HepG2 (cell line): ENCODE data around the gene C19orf33. TPM values are rescaled to one million over a fixed set of nuclear protein-coding genes. Genes with fewer than 3 reads are reported as not detected.

ENCODE experiments used
- CHCHD3 ChIP-seq: sonication (generic); formaldehyde crosslinking; IDR thresholded peaks from 2 replicates; pipeline ENCODE4 v1.8.0; 2022; ENCODE audit warnings: mild to moderate bottlenecking, missing genetic modification reagents, moderate library complexity
- DPF2 ChIP-seq: sonication (generic); formaldehyde crosslinking; IDR thresholded peaks from 2 replicates; pipeline ENCODE4 v1.4.0; 2020; ENCODE audit warnings: mild to moderate bottlenecking, low read depth, missing genetic modification reagents, borderline replicate concordance
- ELF1 ChIP-seq: sonication (generic); formaldehyde crosslinking; IDR thresholded peaks from 2 replicates; pipeline ENCODE4 v1.4.0; 2020; ENCODE audit warnings: missing genetic modification reagents
- GATAD2A ChIP-seq: IDR thresholded peaks from 2 replicates; pipeline ENCODE4 v1.6.1; 2016
- HCFC1 ChIP-seq: fragments of 150-350 bp; IDR thresholded peaks from 2 replicates; pipeline ENCODE4 v1.6.1; 2014; ENCODE audit warnings: low read depth, low read length
- MIXL1 ChIP-seq: IDR thresholded peaks from 2 replicates; pipeline ENCODE4 v1.6.1; 2016
- SAP130 ChIP-seq: IDR thresholded peaks from 2 replicates; pipeline ENCODE4 v1.6.1; 2016; ENCODE audit warnings: low read depth
- TAF15 ChIP-seq: fragments of 200-400 bp; formaldehyde crosslinking; IDR thresholded peaks from one replicate; pipeline ENCODE4 v1.6.1; 2018; ENCODE audit warnings: mild to moderate bottlenecking, low read depth, low read length; ENCODE audit not compliant: poor library complexity, severe bottlenecking
- THYN1 ChIP-seq: sonication (generic); formaldehyde crosslinking; IDR thresholded peaks from 2 replicates; pipeline ENCODE4 v1.8.1; 2023; ENCODE audit warnings: low read depth, mild to moderate bottlenecking, moderate library complexity, missing genetic modification reagents, borderline replicate concordance
- ZNF205 ChIP-seq: IDR thresholded peaks from 2 replicates; pipeline ENCODE4 v1.6.1; 2018; ENCODE audit warnings: missing biosample characterization, missing genetic modification reagents
- ZNF292 ChIP-seq: sonication (generic); formaldehyde crosslinking; IDR thresholded peaks from 2 replicates; pipeline ENCODE4 v1.8.1; 2022; ENCODE audit warnings: mild to moderate bottlenecking, low read depth, missing genetic modification reagents, borderline replicate concordance
- ZNF556 ChIP-seq: sonication (generic); formaldehyde crosslinking; IDR thresholded peaks from 2 replicates; pipeline ENCODE4 v1.4.0; 2020; ENCODE audit warnings: mild to moderate bottlenecking, missing genetic modification reagents, borderline replicate concordance
- ZNF570 ChIP-seq: sonication (generic); formaldehyde crosslinking; IDR thresholded peaks from 2 replicates; pipeline ENCODE4 v1.4.0; 2020; ENCODE audit warnings: mild to moderate bottlenecking, missing genetic modification reagents, borderline replicate concordance
- ZNF749 ChIP-seq: sonication (generic); formaldehyde crosslinking; IDR thresholded peaks from 2 replicates; pipeline ENCODE4 v1.8.0; 2022; ENCODE audit warnings: mild to moderate bottlenecking, missing genetic modification reagents, moderate library complexity, borderline replicate concordance
- ZNF766 ChIP-seq: sonication (generic); formaldehyde crosslinking; IDR thresholded peaks from 2 replicates; pipeline ENCODE4 v1.5.0; 2020; ENCODE audit warnings: missing genetic modification reagents, borderline replicate concordance
- ZNF841 ChIP-seq: sonication (generic); formaldehyde crosslinking; IDR thresholded peaks from 2 replicates; pipeline ENCODE4 v1.8.1; 2023; ENCODE audit warnings: missing genetic modification reagents, borderline replicate concordance
- polyA plus RNA-seq, 8 experiments: library from polyadenylated mRNA; depleted of rRNA in 3 of 8; stranded (reverse) in 7 of 8; unstranded in 1 of 8; fragments of >200 nt; fragmentation: Illumina TruSeq in 4 of 8; extraction: Trizol in 4 of 8; gene quantifications; 2 replicates each; pipeline versions ENCODE4 v1.2.1 to v1.2.3, GENCODE V29; 2011 to 2016; ENCODE audit warnings: low read depth in 4 of 8, missing spikeins in 1 of 8, mixed read lengths in 1 of 8; ENCODE audit not compliant: insufficient read depth in 1 of 8
- total RNA-seq, 5 experiments: library from RNA; depleted of rRNA; stranded (reverse); fragments of >200 nt; fragmentation: Illumina TruSeq; extraction: Trizol; gene quantifications; 2 replicates each; pipeline ENCODE4 v1.2.3, GENCODE V29; 2016; ENCODE audit warnings: low read depth in 1 of 5
- TF ChIP-seq, protein P1 (sequence below): IDR thresholded peaks from 2 replicates; pipeline ENCODE4 v1.6.1; 2016; ENCODE audit warnings: low read depth, borderline replicate concordance
- TF ChIP-seq, protein P2 (sequence below): sonication (generic); formaldehyde crosslinking; IDR thresholded peaks from 2 replicates; pipeline ENCODE4 v1.5.0; 2020; ENCODE audit warnings: mild to moderate bottlenecking, missing genetic modification reagents
- TF ChIP-seq, protein P3 (sequence below): sonication (generic); formaldehyde crosslinking; IDR thresholded peaks from 2 replicates; pipeline ENCODE4 v1.9.0; 2021; ENCODE audit warnings: missing genetic modification reagents, borderline replicate concordance
- TF ChIP-seq, protein P4 (sequence below): sonication (generic); formaldehyde crosslinking; IDR thresholded peaks from 2 replicates; pipeline ENCODE4 v1.8.0; 2022; ENCODE audit warnings: mild to moderate bottlenecking, missing genetic modification reagents
- TF ChIP-seq, protein P5 (sequence below): IDR thresholded peaks from 2 replicates; pipeline ENCODE4 v1.6.1; 2016; ENCODE audit warnings: mild to moderate bottlenecking

Gene C19orf33
- total and polyA plus RNA-seq, 2 of the 13 experiments (the other 11 are each of a cell fraction or from before 2014, with no cell fraction given), result 2.5 to 3.3 TPM

DNA sequence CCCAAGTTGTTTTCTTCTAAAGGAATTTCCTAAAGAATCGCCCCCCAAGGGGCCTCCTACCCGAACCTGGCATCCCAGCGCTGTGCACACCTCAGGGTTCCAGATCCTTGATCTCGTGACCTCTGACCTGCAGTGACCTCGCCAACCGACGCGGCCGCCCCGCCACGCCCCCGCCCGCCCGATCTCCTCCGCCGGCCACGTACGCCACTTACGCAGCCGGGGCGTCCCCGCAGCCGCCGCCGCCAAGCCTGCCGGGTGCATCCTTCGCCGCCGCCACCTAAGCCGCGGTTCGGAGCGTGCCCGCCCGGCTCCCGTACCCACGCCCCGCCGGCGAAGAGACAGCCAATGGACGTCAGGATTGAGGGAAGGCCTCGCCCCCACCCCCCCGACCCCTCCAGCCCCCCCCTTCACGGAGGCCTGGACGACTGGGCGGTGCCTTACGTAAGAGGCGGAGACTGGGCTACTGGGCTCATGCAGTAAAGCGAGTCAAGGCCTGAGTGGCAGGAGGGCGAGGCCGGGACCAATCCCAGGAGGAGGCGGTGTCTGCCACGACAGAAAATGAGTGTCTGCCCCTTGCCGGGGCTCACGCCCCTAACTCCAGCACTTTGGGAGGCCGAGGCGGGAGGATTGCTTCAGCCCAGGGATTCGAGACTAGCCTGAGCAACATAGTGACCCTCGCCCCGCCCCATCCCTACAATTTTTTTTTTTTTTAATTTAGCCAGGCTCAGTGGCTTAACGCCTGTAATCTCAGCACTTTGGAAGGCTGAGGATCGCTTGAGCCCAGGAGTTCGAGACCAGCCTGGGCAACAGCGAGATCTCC is 11.8 kb downstream of the C19orf33 start, which contains the start of gene YIF1B (continued):
- no peak for TF ChIP-seq ELF1
- TF ChIP-seq ZNF841 (CRISPR knock-in tag), result no peak
- no peak for TF ChIP-seq TAF15
- no peak for TF ChIP-seq MIXL1 (CRISPR knock-in tag)
- TF ChIP-seq, protein P1, sequence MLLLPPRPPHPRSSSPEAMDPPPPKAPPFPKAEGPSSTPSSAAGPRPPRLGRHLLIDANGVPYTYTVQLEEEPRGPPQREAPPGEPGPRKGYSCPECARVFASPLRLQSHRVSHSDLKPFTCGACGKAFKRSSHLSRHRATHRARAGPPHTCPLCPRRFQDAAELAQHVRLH (CRISPR knock-in tag), result no peak
- peak; percentile 84 for TF ChIP-seq SAP130 (CRISPR knock-in tag)
- TF ChIP-seq HCFC1, result no peak; the same call in 1 of the 2 replicates
- TF ChIP-seq, protein P2, sequence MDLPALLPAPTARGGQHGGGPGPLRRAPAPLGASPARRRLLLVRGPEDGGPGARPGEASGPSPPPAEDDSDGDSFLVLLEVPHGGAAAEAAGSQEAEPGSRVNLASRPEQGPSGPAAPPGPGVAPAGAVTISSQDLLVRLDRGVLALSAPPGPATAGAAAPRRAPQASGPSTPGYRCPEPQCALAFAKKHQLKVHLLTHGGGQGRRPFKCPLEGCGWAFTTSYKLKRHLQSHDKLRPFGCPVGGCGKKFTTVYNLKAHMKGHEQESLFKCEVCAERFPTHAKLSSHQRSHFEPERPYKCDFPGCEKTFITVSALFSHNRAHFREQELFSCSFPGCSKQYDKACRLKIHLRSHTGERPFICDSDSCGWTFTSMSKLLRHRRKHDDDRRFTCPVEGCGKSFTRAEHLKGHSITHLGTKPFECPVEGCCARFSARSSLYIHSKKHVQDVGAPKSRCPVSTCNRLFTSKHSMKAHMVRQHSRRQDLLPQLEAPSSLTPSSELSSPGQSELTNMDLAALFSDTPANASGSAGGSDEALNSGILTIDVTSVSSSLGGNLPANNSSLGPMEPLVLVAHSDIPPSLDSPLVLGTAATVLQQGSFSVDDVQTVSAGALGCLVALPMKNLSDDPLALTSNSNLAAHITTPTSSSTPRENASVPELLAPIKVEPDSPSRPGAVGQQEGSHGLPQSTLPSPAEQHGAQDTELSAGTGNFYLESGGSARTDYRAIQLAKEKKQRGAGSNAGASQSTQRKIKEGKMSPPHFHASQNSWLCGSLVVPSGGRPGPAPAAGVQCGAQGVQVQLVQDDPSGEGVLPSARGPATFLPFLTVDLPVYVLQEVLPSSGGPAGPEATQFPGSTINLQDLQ (CRISPR knock-in tag), result no peak
- no peak for TF ChIP-seq ZNF766 (CRISPR knock-in tag)
- TF ChIP-seq DPF2 (CRISPR knock-in tag), result no peak
- no peak for TF ChIP-seq ZNF749 (CRISPR knock-in tag)
- no peak for TF ChIP-seq ZNF292
- TF ChIP-seq, protein P3, sequence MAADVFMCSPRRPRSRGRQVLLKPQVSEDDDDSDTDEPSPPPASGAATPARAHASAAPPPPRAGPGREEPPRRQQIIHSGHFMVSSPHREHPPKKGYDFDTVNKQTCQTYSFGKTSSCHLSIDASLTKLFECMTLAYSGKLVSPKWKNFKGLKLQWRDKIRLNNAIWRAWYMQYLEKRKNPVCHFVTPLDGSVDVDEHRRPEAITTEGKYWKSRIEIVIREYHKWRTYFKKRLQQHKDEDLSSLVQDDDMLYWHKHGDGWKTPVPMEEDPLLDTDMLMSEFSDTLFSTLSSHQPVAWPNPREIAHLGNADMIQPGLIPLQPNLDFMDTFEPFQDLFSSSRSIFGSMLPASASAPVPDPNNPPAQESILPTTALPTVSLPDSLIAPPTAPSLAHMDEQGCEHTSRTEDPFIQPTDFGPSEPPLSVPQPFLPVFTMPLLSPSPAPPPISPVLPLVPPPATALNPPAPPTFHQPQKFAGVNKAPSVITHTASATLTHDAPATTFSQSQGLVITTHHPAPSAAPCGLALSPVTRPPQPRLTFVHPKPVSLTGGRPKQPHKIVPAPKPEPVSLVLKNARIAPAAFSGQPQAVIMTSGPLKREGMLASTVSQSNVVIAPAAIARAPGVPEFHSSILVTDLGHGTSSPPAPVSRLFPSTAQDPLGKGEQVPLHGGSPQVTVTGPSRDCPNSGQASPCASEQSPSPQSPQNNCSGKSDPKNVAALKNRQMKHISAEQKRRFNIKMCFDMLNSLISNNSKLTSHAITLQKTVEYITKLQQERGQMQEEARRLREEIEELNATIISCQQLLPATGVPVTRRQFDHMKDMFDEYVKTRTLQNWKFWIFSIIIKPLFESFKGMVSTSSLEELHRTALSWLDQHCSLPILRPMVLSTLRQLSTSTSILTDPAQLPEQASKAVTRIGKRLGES (CRISPR knock-in tag), result no peak
- TF ChIP-seq, protein P4, sequence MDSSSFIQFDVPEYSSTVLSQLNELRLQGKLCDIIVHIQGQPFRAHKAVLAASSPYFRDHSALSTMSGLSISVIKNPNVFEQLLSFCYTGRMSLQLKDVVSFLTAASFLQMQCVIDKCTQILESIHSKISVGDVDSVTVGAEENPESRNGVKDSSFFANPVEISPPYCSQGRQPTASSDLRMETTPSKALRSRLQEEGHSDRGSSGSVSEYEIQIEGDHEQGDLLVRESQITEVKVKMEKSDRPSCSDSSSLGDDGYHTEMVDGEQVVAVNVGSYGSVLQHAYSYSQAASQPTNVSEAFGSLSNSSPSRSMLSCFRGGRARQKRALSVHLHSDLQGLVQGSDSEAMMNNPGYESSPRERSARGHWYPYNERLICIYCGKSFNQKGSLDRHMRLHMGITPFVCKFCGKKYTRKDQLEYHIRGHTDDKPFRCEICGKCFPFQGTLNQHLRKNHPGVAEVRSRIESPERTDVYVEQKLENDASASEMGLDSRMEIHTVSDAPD (CRISPR knock-in tag), result no peak
- TF ChIP-seq ZNF570 (CRISPR knock-in tag), result no peak
- TF ChIP-seq, protein P5, sequence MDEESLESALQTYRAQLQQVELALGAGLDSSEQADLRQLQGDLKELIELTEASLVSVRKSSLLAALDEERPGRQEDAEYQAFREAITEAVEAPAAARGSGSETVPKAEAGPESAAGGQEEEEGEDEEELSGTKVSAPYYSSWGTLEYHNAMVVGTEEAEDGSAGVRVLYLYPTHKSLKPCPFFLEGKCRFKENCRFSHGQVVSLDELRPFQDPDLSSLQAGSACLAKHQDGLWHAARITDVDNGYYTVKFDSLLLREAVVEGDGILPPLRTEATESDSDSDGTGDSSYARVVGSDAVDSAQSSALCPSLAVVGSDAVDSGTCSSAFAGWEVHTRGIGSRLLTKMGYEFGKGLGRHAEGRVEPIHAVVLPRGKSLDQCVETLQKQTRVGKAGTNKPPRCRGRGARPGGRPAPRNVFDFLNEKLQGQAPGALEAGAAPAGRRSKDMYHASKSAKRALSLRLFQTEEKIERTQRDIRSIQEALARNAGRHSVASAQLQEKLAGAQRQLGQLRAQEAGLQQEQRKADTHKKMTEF (CRISPR knock-in tag), result no peak; the same call in 1 of the 2 replicates
- TF ChIP-seq GATAD2A, result peak; percentile 47
- no peak for TF ChIP-seq THYN1 (CRISPR knock-in tag)
- no peak for TF ChIP-seq ZNF556 (CRISPR knock-in tag)
- TF ChIP-seq CHCHD3, result 0 out of 2 replicates have a peak, but pooled peaks have one; percentile 42
- no peak for TF ChIP-seq ZNF205
